ENCODE results near the gene OR10G7.

GRCh38 chr11:124036666-124037065, 4.5 kb downstream of the OR10G7 start:
- TF ChIP-seq NR3C1 (CRISPR knock-in tag; conservative IDR thresholded peaks at IDR 0.05; ENCODE audit: low read depth) (no peak), ATF1 (CRISPR knock-in tag; IDR thresholded peaks at IDR 0.05) (no peak), ATF2 (CRISPR knock-in tag; IDR thresholded peaks at IDR 0.05; ENCODE audit: borderline replicate concordance, low read depth) (no peak), CTCF (IDR thresholded peaks at IDR 0.05) (no peak), PRDM15 (CRISPR knock-in tag; IDR thresholded peaks at IDR 0.05) (no peak), E2F4 (CRISPR knock-in tag; IDR thresholded peaks at IDR 0.05; ENCODE audit: borderline replicate concordance, low read depth) (no peak), SMAD4 (CRISPR knock-in tag; IDR thresholded peaks at IDR 0.05) (no peak), ESRRA (CRISPR knock-in tag; IDR thresholded peaks at IDR 0.05; ENCODE audit: borderline replicate concordance) (no peak), PRRX2 (CRISPR knock-in tag; IDR thresholded peaks at IDR 0.05) (no peak), USF2 (CRISPR knock-in tag; IDR thresholded peaks at IDR 0.05) (no peak), NR2C2 (CRISPR knock-in tag; IDR thresholded peaks at IDR 0.05) (no peak), JUN (CRISPR knock-in tag; IDR thresholded peaks at IDR 0.05) (no peak), USF1 (CRISPR knock-in tag; IDR thresholded peaks at IDR 0.05) (no peak), ELF4 (CRISPR knock-in tag; IDR thresholded peaks at IDR 0.05; ENCODE audit: low read depth) (no peak)

All from WTC11 (cell line).